ENCODE data around the gene TMEM191B.
"Not testable (repeated sequence)": the region's sequence is repeated elsewhere in the genome, so short reads cannot be mapped to it uniquely, and the experiment has no call there.

TMEM191B gene

DNA sequence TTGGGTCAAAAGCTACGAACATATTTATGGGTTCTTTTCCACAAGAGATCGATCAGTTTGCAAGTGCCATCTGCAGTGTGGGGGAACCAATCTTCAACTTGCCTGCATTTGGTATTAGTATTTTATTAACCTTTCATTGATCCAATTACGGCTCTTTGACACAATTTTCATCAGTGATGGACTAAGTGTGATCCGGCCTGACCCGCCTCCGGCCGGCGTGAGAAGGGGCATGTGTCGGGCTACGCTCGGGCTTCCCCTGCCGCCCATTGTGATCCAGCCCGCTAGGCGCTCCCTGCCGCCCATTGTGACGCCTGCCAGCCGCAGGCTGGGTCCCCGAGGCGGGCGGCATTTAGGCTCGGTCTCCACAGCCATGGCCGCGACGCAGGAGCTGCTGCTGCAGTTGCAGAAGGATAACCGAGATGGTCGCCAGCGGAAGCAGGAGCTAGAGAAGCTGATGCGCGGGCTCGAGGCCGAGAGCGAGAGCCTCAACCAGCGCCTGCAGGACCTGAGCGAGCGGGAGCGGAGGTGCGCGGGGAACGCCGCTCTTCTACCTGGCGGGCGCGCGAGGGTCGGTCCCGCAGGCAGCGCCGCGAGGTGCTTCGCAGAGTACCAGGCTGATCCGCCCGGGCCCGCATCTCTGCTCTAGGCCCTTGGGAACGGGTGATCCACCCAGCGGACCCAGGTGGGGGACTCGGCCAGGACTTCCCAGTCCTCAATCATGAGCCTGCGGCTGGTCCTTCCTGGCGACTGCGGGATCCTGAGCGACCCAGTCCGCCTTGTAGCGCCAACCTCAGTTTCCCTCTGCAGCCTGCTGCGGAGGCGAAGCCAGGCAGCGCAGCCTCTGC lies at the start of gene TMEM191B:
TSS of gene TMEM191B (plus strand) at position 51 of the 845 bp plus-strand sequence. CDS start at position 230, 179 bp downstream.
- not testable (repeated sequence) for DNase-seq

DNA sequence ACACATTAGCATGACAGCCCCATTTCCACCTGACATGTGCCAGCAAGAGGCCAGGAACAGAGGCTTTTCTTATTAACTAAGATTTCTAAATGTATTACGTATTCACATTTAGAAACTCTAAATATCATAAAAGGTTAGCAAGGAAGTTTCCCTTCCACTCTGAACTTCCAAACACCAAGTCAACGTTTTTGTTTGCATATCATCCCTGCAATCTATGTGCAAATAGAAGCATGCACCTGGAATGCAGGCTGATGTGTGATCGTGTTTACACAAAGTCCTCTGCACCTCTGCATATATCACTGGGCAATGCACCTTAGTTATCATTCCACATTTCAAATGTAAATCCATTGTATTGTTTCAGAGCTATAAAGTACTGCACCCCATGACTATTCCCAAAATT lies 31.4 kb upstream of the TMEM191B start:
- DNase-seq, result not testable (repeated sequence)

DNA sequence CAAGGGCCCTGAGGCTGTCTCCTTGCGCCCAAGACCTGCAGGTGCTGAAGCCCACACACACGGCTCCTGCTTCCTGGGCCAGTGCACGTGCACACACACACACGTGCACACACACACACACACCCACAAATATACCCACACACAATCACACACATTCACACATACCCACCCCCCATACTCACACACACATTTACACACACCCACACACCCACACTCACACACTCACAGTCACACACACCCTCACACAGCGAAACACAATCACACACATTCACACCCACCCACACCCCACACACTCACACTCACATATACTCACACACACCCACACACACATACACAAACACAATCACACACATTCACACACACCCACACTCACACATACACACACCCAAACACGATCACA lies 16.3 kb upstream of the TMEM191B start:
- DNase-seq, result not testable (repeated sequence)

GRCh38 chr22:18512378-18512777 lies 15.2 kb upstream of the TMEM191B start:
- not testable (repeated sequence) for DNase-seq

GRCh38 chr22:18513454-18513853 lies 14.1 kb upstream of the TMEM191B start:
- not testable (repeated sequence) for DNase-seq

DNA sequence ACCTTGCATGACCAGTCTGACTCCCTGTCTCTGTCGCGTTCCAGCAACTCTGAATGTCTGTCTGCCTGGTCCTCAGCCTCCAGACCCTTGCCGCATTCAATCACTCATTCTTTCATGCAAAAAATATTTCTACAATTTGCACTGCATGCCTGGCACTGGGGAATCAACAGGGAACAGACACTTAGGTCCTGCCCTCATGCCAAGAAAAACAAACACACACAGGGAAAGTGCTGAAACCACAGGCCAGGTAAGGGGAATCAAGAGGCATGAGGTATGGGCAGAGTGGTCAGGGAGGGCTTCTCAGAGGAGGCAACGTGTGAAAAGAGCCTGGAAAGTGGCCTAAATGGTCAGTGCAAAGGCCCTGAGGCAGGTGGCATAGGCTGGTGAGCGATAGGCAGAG lies 9.5 kb upstream of the TMEM191B start, which contains the start of gene GGTLC3:
TSS of gene GGTLC3 (minus strand) at position 101 of the 400 bp plus-strand sequence. CDS start 264 bp downstream, outside the sequence.
- DNase-seq, result not testable (repeated sequence)

DNA sequence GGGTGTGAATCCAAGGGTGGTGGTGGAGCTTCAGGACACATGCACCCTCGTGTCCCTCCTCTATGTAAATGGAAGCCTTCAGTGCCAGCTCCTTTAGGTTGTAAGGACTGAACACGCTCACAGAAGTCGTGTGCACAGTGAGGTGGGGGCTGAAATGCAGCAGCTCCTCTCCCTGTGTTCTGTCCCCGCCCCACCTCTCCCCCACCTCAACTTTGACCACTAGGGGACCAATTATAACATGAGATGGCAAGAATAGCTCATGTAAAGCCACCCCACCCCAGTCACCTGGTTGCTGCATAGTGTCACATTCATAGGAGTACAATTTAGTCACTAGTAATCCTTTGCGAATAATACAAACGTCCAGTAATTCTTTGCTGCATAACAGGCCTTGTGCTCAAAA lies 4.8 kb upstream of the TMEM191B start:
- DNase-seq, result not testable (repeated sequence)

DNA sequence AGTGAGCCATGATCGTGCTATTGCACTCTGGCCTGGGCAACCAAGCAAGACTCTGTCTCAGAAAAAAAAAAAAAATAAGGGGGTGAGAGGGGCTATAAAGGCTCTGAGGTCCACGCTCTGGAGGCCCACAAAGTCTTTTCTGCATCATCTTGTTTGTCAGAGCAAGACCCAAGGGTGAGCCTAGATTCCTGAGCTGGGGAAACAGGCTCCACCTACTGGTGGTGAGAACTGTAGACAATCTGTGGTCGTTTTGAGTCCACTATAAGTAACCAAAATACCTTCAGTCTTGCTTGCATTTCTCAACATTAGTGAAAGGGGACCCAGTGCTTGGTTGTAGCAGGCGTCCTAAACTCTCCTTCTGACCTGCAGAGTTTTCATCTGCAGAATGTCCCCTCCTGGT lies 4.3 kb upstream of the TMEM191B start:
- DNase-seq, result not testable (repeated sequence)

DNA sequence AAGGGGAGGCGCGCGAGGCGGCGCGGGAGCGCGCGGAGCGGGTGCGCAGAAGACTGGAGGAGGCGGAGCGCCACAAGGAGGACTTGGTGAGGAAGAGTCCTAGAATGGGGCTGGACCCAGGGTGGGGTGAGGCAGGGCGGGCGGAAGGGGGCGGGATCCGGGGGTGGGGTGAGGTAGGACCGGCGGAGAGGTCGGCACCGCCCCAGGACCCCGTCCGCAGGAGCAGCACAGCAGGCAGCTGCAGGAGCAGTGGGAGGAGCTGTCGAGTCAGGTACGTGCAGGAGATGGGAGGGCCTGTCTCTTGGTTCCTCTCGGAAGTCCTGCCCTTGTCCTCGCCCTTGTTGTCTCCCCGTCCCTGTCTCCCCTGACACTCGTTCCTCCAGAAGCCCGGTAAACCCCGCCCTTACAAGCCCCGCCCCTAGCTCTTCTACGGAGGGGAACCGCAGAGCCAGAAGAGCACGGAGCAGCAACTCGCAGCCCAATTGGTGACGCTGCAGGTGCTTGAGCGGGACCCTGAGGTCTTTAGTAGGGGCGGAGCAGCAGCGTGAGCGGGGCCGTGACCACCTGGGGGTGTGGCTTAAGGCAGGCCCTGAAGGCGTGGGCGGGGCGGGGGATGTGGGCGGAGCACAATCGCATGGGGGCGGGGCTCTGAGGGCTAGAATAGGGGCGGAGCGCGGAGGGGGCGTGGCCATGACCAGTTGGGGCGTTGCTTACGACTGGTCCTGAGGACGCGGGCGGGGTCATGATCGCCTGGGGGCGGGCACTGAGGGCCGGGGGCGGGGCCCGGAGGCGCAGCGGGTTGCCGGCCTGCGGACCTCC lies 1.2 kb downstream of the TMEM191B start:
- peak; percentile 86 for DNase-seq

DNA sequence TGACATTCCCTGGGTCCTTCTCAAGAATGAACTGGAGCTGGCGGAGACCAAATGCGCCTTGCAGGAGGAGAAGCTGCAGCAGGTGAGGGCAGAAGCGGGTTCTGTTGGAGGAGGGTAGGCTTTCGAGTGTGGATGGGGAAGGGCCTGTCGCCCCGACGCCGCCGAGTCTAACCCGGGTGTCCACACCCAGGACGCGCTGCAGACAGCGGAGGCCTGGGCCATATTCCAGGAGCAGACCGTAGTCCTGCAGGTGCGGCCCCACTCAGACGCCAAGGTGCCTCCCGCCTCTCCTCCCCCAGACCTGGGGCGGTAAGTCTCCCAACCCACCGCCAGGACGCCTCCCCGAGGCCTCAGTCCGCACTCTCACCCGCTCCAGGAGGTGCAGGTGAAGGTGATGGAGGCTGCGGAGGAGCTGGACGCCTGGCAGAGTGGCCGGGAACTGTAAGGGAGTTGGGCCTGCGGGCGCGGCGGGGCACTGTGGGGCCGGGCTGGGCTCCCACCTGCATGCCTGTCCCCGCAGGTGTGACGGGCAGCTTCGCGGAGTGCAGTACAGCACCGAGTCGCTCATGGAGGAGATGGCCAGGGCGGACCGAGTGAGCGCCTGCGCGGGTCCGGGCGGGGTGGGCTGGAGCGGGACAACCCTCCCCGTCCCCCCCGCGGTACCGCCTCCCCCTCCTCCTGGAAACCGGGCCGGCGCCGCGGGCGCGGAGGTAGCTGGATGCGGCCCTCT lies 2.0 kb downstream of the TMEM191B start:
- not testable (repeated sequence) for DNase-seq

DNA sequence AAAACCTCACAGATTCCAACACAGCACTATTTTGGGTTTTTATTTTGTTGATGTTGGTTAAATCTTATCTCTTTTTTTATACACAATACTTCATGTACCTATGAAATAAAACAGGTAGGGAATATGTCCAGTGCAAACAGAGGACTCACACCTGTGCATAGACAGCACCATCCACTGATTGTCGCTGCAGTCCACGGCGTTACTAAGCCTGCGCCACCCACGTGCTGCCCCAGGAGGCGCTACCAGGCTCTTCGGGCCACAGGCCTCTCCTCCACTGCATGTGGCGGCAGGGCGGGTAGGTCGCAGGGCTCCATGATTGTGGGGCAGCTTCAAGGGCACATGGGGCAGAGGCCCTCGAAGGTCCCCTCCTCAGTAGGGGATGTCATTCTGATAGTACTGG lies 6.0 kb downstream of the TMEM191B start:
- DNase-seq, result not testable (repeated sequence)

- DNase-seq, result not testable (repeated sequence)
Observed at GRCh38 chr22:18534315-18534714, 6.7 kb downstream of the TMEM191B start.

GRCh38 chr22:18539994-18540393 lies 12.4 kb downstream of the TMEM191B start:
- DNase-seq, result not testable (repeated sequence)

DNA sequence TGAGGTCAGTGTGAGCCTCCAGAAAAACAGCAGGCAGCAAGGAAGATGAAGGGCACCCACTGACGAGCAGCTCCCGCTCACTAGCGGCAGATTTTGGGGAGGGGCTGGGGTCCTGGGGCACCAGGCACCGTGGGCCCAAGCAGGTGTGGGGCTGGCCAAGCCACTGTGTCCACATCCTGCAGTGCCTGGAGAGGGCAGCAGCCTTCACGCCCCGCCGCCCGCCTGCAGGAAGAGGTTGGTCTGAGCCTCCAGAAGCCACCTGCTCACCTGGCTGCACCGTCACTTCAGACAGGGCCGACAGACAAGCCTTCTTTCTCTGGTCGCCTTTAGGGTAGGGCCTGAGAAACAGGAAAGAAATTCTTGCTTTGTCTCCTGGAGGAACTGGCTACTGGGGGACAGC lies 15.8 kb downstream of the TMEM191B start:
- not testable (repeated sequence) for DNase-seq

DNA sequence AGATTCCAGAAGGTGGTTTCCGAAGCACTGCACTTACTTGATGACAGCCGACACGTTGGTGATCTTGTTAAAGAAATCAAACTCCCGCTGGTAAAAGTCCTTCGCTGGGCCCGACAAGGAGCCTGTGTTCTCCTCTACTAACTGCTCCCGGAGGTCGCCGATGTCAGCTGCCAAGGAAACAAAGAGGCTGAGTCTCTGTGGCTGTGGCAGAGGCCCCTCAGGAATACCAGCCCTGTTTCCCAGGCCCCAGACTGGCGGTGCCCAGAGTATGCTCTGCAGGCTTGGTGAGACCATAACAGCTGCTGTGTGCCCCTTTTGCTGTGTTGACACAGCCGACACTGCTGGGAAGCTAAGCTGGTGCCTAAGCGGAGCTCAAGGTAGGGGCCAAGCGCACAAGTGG lies 17.0 kb downstream of the TMEM191B start:
- not testable (repeated sequence) for DNase-seq

DNA sequence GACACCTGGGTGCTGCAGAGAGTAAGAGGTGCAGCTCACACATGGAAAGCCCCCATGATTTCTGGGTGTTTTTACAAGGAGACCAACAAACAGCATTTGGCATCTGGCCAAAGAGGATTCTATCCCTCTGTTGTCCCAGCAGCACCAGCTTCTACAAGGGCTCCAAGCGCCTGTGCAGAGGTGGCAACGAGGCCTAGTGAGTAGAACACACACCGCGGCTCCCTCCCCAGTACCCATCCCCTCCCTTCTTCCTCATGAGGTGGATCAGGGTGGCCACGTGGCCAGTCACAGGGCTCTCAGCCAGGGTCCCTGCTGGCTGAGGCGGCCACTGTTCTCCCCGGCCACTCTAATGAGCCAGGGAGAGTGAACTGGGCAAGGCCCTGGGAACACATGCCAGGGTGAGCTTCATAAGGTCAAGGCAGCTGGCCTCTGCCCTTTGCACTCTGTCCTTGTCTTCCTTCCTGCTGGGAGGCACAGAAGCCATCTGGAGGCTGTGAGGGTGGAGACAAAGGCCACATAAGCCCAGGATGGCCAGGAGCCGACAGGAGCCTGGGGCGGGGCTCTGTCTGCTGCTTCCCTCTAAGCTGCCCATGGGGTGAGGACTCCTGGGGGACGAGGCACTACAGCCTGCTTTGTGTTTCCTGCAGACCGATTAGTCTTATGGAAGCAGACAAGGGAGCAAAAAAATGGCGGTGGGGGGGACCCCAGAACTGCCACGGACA lies 22.0 kb downstream of the TMEM191B start:
- DNase-seq, result not testable (repeated sequence)

DNA sequence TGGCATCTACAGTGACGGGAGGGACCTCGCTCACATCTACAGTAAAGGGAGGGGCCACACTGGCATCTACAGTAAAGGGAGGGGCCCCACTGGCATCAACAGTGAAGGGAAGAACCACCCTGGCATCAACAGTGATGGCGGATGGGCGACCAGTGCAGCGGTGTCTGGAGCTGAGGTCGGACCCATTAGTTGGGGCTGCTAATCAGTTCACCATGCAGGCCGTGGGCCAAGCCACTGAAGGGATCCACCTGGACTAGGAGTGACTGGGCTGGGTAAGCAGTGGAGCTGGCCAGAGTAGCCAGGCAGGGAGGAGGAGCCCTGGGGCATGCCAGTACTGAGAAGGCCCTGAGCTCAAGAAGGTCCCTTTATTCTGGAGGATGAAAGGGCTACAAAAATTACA lies 23.4 kb downstream of the TMEM191B start:
- DNase-seq, result not testable (repeated sequence)

DNA sequence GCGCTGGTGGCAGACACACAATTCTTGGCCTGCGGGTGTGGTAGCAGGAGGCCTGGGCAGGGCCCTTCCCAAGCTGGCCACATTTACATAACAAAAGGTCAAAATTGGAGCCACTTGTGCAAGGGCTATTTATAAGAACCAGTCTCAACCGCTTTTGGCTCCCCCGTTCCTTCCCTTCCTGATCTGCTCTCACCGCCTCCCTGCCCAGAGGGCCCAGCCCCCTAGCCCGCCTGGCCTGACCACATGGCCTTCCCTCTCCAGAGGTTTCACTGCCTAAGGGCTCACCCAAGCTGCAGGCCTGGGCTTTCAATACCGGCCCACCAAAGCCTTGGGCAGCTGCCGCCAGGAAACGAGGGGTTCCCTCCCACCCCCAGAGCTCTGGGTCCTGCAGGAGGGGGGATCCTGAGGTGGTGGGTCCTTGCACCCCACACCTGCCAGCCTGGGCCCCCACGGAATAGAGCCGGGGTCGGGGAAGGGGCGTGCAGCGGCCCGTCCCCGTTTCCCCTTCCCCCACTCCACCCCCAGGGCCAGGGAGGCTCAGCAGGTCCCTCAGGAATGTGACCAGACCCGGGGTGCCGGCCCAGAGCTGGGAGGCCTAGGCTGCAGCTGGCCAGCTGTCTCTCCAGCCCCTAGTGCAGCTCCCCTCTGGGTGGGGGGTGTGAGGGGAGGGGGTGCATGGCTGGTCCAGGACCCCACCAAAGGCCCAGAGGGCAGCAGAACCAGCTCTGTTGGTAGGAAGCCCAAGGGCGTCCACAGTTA lies 25.4 kb downstream of the TMEM191B start:
- not testable (repeated sequence) for DNase-seq

DNA sequence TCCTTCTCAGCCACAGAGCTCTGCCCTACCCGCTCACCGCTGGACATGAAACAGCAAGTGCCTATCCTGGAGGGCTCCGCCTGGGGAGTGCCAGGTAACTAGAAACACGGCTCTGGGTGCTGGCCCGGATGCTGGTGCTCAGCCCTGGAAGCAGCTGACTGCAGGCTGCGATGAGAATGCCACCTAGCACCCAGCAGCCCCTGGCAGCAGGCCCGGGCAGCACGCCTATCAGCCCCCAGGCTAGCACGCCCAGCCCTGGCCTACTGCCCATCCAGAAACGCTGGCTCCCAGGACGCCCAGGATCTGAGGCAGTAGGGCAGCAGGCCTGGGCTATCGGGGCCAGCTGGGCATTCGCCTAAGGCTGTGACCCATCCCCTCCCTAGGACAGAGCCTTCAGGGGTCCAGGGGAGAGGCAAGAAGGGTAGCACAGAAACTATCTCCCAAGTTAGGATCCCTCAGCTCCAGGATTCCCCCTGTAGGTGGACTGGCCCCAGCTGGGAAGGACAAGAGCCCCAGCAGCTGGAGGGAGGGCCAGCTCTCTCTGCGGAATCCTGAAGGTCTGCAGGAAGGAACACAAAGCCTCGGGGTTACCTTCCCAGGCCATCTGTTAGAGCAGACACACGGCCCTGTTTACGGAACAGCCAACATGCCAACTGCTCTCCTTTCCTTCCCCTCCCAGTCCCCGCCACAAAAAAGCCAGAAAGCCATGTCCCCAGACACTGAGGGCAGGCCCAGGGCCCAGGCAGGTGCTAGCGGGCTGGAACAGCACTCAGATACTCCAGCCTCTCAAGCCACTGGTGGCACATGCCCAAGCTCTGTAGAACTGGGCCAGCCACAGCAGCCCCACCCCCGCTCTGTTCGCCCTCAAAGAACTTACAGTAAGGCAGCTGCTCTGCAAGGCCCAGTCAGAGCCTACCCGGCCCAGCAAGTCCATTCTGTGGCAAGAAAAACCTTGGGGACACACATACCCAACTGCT lies 27.0 kb downstream of the TMEM191B start:
- not testable (repeated sequence) for DNase-seq

DNA sequence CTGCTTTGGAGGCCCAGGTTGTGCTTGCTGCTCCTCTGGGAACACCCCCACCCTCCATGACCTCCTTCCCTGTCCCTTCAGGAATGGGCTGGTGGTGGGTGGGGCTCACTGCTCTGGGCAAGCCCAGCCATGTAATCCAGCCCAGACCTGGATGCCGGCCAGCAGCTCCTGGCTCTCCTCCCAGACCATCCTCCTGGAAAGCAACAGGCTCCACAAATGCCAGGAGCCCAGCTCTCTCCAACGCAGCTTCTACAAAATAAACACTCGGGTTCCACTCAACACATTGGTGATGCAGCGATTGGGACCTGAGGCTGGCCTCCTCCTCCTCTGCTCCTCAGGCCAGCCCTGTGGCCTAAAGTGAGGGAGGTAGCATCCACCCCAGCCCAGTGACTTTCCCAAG lies 30.9 kb downstream of the TMEM191B start:
- DNase-seq, result not testable (repeated sequence)

Measured in activated T-cell treated with anti-CD3 and anti-CD28 coated beads, Interleukin-2, amount 50 U/mL, for 1 hour (primary cell).